Effector CD8-positive, alpha-beta T cell (primary cell): Measurements from ENCODE around the gene UBE2D1.

Source experiments
- DNase-seq: peaks from one replicate; lab custom pipeline; 2025; lab: John Stamatoyannopoulos, UW

UBE2D1 gene

GRCh38 chr10:58341422-58341821 is 6.6 kb downstream of the UBE2D1 start:
- DNase-seq: no peak

GRCh38 chr10:58341947-58342346 is 7.1 kb downstream of the UBE2D1 start:
- DNase-seq: no peak

- no peak for DNase-seq
These were observed 13.2 kb downstream of the UBE2D1 start for GRCh38 chr10:58347967-58348366.

GRCh38 chr10:58348571-58349033 is 13.8 kb downstream of the UBE2D1 start:
- DNase-seq: no peak

- DNase-seq: no peak
These were observed 15.2 kb downstream of the UBE2D1 start for GRCh38 chr10:58350023-58350422.

GRCh38 chr10:58350619-58351323 is 16.0 kb downstream of the UBE2D1 start:
- no peak for DNase-seq

GRCh38 chr10:58351616-58352578 is 17.1 kb downstream of the UBE2D1 start:
- DNase-seq: no peak

- no peak for DNase-seq
These were observed 18.3 kb downstream of the UBE2D1 start for GRCh38 chr10:58352956-58353610.

GRCh38 chr10:58356756-58357155 is 21.9 kb downstream of the UBE2D1 start:
- no peak for DNase-seq

GRCh38 chr10:58358314-58358933 is 23.6 kb downstream of the UBE2D1 start:
- DNase-seq: no peak

GRCh38 chr10:58358947-58359346 is 24.1 kb downstream of the UBE2D1 start:
- DNase-seq: no peak

- no peak for DNase-seq
These were observed 24.7 kb downstream of the UBE2D1 start for GRCh38 chr10:58359541-58359940.

GRCh38 chr10:58360412-58361004 is 25.7 kb downstream of the UBE2D1 start:
- no peak for DNase-seq

- no peak for DNase-seq
These were observed 26.5 kb downstream of the UBE2D1 start for GRCh38 chr10:58361353-58361752.

- DNase-seq: no peak
These were observed 27.4 kb downstream of the UBE2D1 start for GRCh38 chr10:58362027-58362789.

GRCh38 chr10:58367069-58367468 is 32.3 kb downstream of the UBE2D1 start:
- DNase-seq: no peak

- DNase-seq: no peak
These were observed 36.7 kb downstream of the UBE2D1 start for GRCh38 chr10:58371473-58371872.

GRCh38 chr10:58372607-58373441 is 38.0 kb downstream of the UBE2D1 start:
- no peak for DNase-seq

GRCh38 chr10:58373442-58373827 is 38.6 kb downstream of the UBE2D1 start:
- no peak for DNase-seq

- no peak for DNase-seq
These were observed 47.7 kb downstream of the UBE2D1 start for GRCh38 chr10:58382489-58382995.
